ENCODE measurements around the gene EPM2AIP1. TPM values are rescaled to one million over a fixed set of nuclear protein-coding genes. Genes with fewer than 3 reads are reported as not detected.
"Not testable (repeated sequence)": the region's sequence is repeated elsewhere in the genome, so short reads cannot be mapped to it uniquely, and the experiment has no call there.

Gene EPM2AIP1
- total RNA-seq (10 to 100 TPM; 46.3 to 47.0 TPM), polyA plus RNA-seq (10 to 100 TPM in 1 of 2 donors, 1 to 10 TPM in 1; 9.1 to 10.0 TPM)

- peak; percentile 98 to 100 (median 100) for DNase-seq
- intact Hi-C loops (cut with micrococcal nuclease), result loop anchor here (1.0 to 2.0 kb wide), 3 partner anchors 22 to 80 kb away; no protein-coding TSS in a partner anchor
- H3K4me3 ChIP-seq (ENCODE audit: low read length in 2 of 2), result peak within 1 kb of the TSS; percentile 64 to 97
- POLR2A ChIA-PET (ENCODE audit: partially characterized antibody), result interaction anchor here (0.8 to 6.6 kb wide), 32 partner anchors 11 to 1144 kb away, joined by 3 to 74 read pairs (median 5); partner anchors contain the start of genes ACAA1 and TRANK1
- peaks cover 27 to 31% of the 10 kb centered on the region in 2 donors for H3K36me3 Mint-ChIP-seq
- peak within 1 kb of the TSS; percentile 95 for H3K27ac ChIP-seq (ENCODE audit: low read depth, low read length)
- H3K27me3 Mint-ChIP-seq, result no peaks in the 10 kb centered on the region
- no peaks in the 10 kb centered on the region for H3K27me3 ChIP-seq (ENCODE audit: insufficient read depth, low read length)
- H3K36me3 ChIP-seq (ENCODE audit: insufficient read depth, low read length), result peaks cover 14% of the 10 kb centered on the region
- peaks cover 53% of the 10 kb centered on the region for H3K4me1 ChIP-seq (ENCODE audit: insufficient read depth, low read length)
- H3K9me3 ChIP-seq (ENCODE audit: control insufficient read depth in 1 of 2, low read length in 2 of 2), result no peaks in the 10 kb centered on the region
- no peaks in the 10 kb centered on the region for H3K9me3 Mint-ChIP-seq
- H3K4me3 Mint-ChIP-seq, result no peak within 1 kb of the TSS
- H3K4me1 Mint-ChIP-seq, result peaks cover 29 to 42% (median 36%) of the 10 kb centered on the region in 4 donors
- CTCF ChIA-PET (ENCODE audit: partially characterized antibody), result interaction anchor here (0.6 to 6.6 kb wide), 13 partner anchors 20 to 267 kb away, joined by 3 to 54 read pairs (median 4); no protein-coding TSS in a partner anchor
- H3K27ac Mint-ChIP-seq, result no peak within 1 kb of the TSS
Measured at GRCh38 chr3:36992806-36993325, at the start of gene EPM2AIP1. Gene EPM2AIP1, minus strand, starts transcription at chr3:36993131. Its CDS starts 54 bp downstream, at chr3:36993077.

- Mint-ChIP-seq H3K27ac (peak overlapping the region in 1 of 7 donors; percentile 74), H3K36me3 (peaks cover 46 to 73% of the 10 kb centered on the region in 2 donors)
- H3K4me1 ChIP-seq (ENCODE audit: insufficient read depth, low read length); H3K9me3 ChIP-seq (ENCODE audit: control insufficient read depth in 1 of 2, low read length in 2 of 2); H3K27me3 ChIP-seq (ENCODE audit: insufficient read depth, low read length); H3K4me3 ChIP-seq (ENCODE audit: low read length in 2 of 2); intact Hi-C loops (cut with micrococcal nuclease); H3K27ac ChIP-seq (ENCODE audit: low read depth, low read length); CTCF ChIA-PET (ENCODE audit: partially characterized antibody); POLR2A ChIA-PET (ENCODE audit: partially characterized antibody); H3K4me3 Mint-ChIP-seq; H3K9me3 Mint-ChIP-seq; H3K27me3 Mint-ChIP-seq; H3K4me1 Mint-ChIP-seq; DNase-seq: not testable (repeated sequence)
- peaks cover 22% of the 10 kb centered on the region for H3K36me3 ChIP-seq (ENCODE audit: insufficient read depth, low read length)
Measured at GRCh38 chr3:37042712-37043111, 49.8 kb upstream of the EPM2AIP1 start.

GRCh38 chr3:37041546-37042195 is 48.7 kb upstream of the EPM2AIP1 start:
- intact Hi-C loops (cut with micrococcal nuclease), result no loop called here
- H3K27ac Mint-ChIP-seq, result no peak overlapping the region

GRCh38 chr3:37040231-37040630 is 47.3 kb upstream of the EPM2AIP1 start:
- intact Hi-C loops (cut with micrococcal nuclease), result no loop called here
- Histone ChIP-seq H3K4me1 (ENCODE audit: insufficient read depth, low read length) (no peaks in the 10 kb centered on the region), H3K27me3 (ENCODE audit: insufficient read depth, low read length) (no peaks in the 10 kb centered on the region), H3K9me3 (ENCODE audit: control insufficient read depth in 1 of 2, low read length in 2 of 2) (no peaks in the 10 kb centered on the region), H3K27ac (ENCODE audit: low read depth, low read length) (no peak overlapping the region), H3K4me3 (ENCODE audit: low read length in 2 of 2) (no peak overlapping the region), H3K36me3 (ENCODE audit: insufficient read depth, low read length) (peaks cover 17% of the 10 kb centered on the region)
- Mint-ChIP-seq H3K27ac (peak overlapping the region in 4 of 7 donors; percentile 25 to 55 (median 36)), H3K27me3 (no peaks in the 10 kb centered on the region), H3K36me3 (peaks cover 55 to 80% of the 10 kb centered on the region in 2 donors), H3K9me3 (peaks cover 0 to 19% (median 3%) of the 10 kb centered on the region in 8 donors), H3K4me1 (peaks cover 0 to 6% (median 0%) of the 10 kb centered on the region in 4 donors), H3K4me3 (no peak overlapping the region)
- DNase-seq, result no peak
- POLR2A ChIA-PET (ENCODE audit: partially characterized antibody), result no interaction called here
- CTCF ChIA-PET (ENCODE audit: partially characterized antibody), result no interaction called here

More at GRCh38 chr3:37041546-37042195, 48.7 kb upstream of the EPM2AIP1 start:
- no peak overlapping the region for H3K4me3 Mint-ChIP-seq
- peaks cover 0 to 10% (median 0%) of the 10 kb centered on the region in 4 donors for H3K4me1 Mint-ChIP-seq
- no peak for DNase-seq
- H3K36me3 Mint-ChIP-seq, result peaks cover 46 to 70% of the 10 kb centered on the region in 2 donors
- Histone ChIP-seq H3K27me3 (ENCODE audit: insufficient read depth, low read length) (no peaks in the 10 kb centered on the region), H3K36me3 (ENCODE audit: insufficient read depth, low read length) (peaks cover 15% of the 10 kb centered on the region), H3K9me3 (ENCODE audit: control insufficient read depth in 1 of 2, low read length in 2 of 2) (no peaks in the 10 kb centered on the region), H3K27ac (ENCODE audit: low read depth, low read length) (no peak overlapping the region), H3K4me3 (ENCODE audit: low read length in 2 of 2) (no peak overlapping the region), H3K4me1 (ENCODE audit: insufficient read depth, low read length) (no peaks in the 10 kb centered on the region)
- H3K9me3 Mint-ChIP-seq, result peaks cover 0 to 5% (median under 1%) of the 10 kb centered on the region in 8 donors
- H3K27me3 Mint-ChIP-seq, result no peaks in the 10 kb centered on the region
- ChIA-PET CTCF (ENCODE audit: partially characterized antibody) (interaction anchor here (1.1 kb wide), 2 partner anchors 9 to 17 kb away, joined by 3 read pairs; no protein-coding TSS in a partner anchor), POLR2A (ENCODE audit: partially characterized antibody) (no interaction called here)

- ChIA-PET POLR2A (ENCODE audit: partially characterized antibody) (no interaction called here), CTCF (ENCODE audit: partially characterized antibody) (no interaction called here)
- DNase-seq, result no peak
- Histone ChIP-seq H3K4me3 (ENCODE audit: low read length in 2 of 2) (no peak overlapping the region), H3K27me3 (ENCODE audit: insufficient read depth, low read length) (no peaks in the 10 kb centered on the region), H3K36me3 (ENCODE audit: insufficient read depth, low read length) (peaks cover 22% of the 10 kb centered on the region), H3K9me3 (ENCODE audit: control insufficient read depth in 1 of 2, low read length in 2 of 2) (no peaks in the 10 kb centered on the region), H3K27ac (ENCODE audit: low read depth, low read length) (no peak overlapping the region), H3K4me1 (ENCODE audit: insufficient read depth, low read length) (no peaks in the 10 kb centered on the region)
- Mint-ChIP-seq H3K27me3 (no peaks in the 10 kb centered on the region), H3K27ac (peak overlapping the region in 3 of 7 donors; percentile 6 to 31 (median 25)), H3K4me3 (no peak overlapping the region), H3K36me3 (peaks cover 54 to 81% of the 10 kb centered on the region in 2 donors), H3K9me3 (peaks cover 0 to 20% (median 5%) of the 10 kb centered on the region in 8 donors), H3K4me1 (peaks cover 0 to 4% (median 0%) of the 10 kb centered on the region in 4 donors)
- intact Hi-C loops (cut with micrococcal nuclease), result no loop called here
Measured at GRCh38 chr3:37039161-37039846, 46.4 kb upstream of the EPM2AIP1 start.

GRCh38 chr3:37037352-37037751 is 44.4 kb upstream of the EPM2AIP1 start:
- CTCF ChIA-PET (ENCODE audit: partially characterized antibody), result interaction anchor here (1.2 to 1.9 kb wide), 3 partner anchors 10 to 79 kb away, joined by 3 to 4 read pairs (median 4); no protein-coding TSS in a partner anchor
- Mint-ChIP-seq H3K4me1 (peaks cover 0 to 4% (median 0%) of the 10 kb centered on the region in 4 donors), H3K27ac (no peak overlapping the region), H3K4me3 (no peak overlapping the region), H3K9me3 (peaks cover 0 to 20% (median 6%) of the 10 kb centered on the region in 8 donors), H3K27me3 (no peaks in the 10 kb centered on the region), H3K36me3 (peaks cover 70 to 87% of the 10 kb centered on the region in 2 donors)
- Histone ChIP-seq H3K36me3 (ENCODE audit: insufficient read depth, low read length) (peaks cover 26% of the 10 kb centered on the region), H3K4me1 (ENCODE audit: insufficient read depth, low read length) (no peaks in the 10 kb centered on the region), H3K27me3 (ENCODE audit: insufficient read depth, low read length) (no peaks in the 10 kb centered on the region), H3K4me3 (ENCODE audit: low read length in 2 of 2) (no peak overlapping the region), H3K27ac (ENCODE audit: low read depth, low read length) (no peak overlapping the region), H3K9me3 (ENCODE audit: control insufficient read depth in 1 of 2, low read length in 2 of 2) (no peaks in the 10 kb centered on the region)
- intact Hi-C loops (cut with micrococcal nuclease), result no loop called here
- POLR2A ChIA-PET (ENCODE audit: partially characterized antibody), result no interaction called here
- no peak for DNase-seq

GRCh38 chr3:37032961-37033360 is 40.0 kb upstream of the EPM2AIP1 start:
- H3K27ac Mint-ChIP-seq, result no peak overlapping the region
- ChIA-PET CTCF (ENCODE audit: partially characterized antibody) (interaction anchor here (0.6 kb wide), 1 partner anchor 9 kb away, joined by 3 read pairs; no protein-coding TSS in a partner anchor), POLR2A (ENCODE audit: partially characterized antibody) (no interaction called here)
- Histone ChIP-seq H3K27ac (ENCODE audit: low read depth, low read length) (no peak overlapping the region), H3K27me3 (ENCODE audit: insufficient read depth, low read length) (no peaks in the 10 kb centered on the region), H3K4me3 (ENCODE audit: low read length in 2 of 2) (no peak overlapping the region), H3K9me3 (ENCODE audit: control insufficient read depth in 1 of 2, low read length in 2 of 2) (no peaks in the 10 kb centered on the region), H3K36me3 (ENCODE audit: insufficient read depth, low read length) (peaks cover 28% of the 10 kb centered on the region), H3K4me1 (ENCODE audit: insufficient read depth, low read length) (no peaks in the 10 kb centered on the region)
- peaks cover 0 to 3% (median under 1%) of the 10 kb centered on the region in 4 donors for H3K4me1 Mint-ChIP-seq
- H3K9me3 Mint-ChIP-seq, result peaks cover 0 to 20% (median 6%) of the 10 kb centered on the region in 8 donors
- H3K36me3 Mint-ChIP-seq, result peaks cover 73 to 84% of the 10 kb centered on the region in 2 donors
- H3K4me3 Mint-ChIP-seq, result no peak overlapping the region
- DNase-seq, result no peak
- no peaks in the 10 kb centered on the region for H3K27me3 Mint-ChIP-seq
- intact Hi-C loops (cut with micrococcal nuclease), result no loop called here
